Pancreas (tissue), 10 donors: ENCODE measurements around the gene TGM1. TPM values are rescaled to one million over a fixed set of nuclear protein-coding genes. Genes with fewer than 3 reads are reported as not detected.
A peak's percentile ranks its signal among the peaks of the same experiment; 100 is the strongest.

Experiments
- ATAC-seq, 4 donors: fragments of 200-7000 bp; cut with Tn5 transposase; one replicate each; pipeline versions ENCODE4 v1.8.0 to v1.9.1; 2020; ENCODE audit warnings: mild to moderate bottlenecking in 4 of 4, moderate library complexity in 4 of 4
- DNase-seq, 6 donors: peaks; one replicate each; pipeline ENCODE4 v3.0.0-alpha.2; 2020
- FAIRE-seq: peaks from 2 replicates; lab custom pipeline; 2012; peaks lifted over from hg19 to GRCh38; lab: Jason Lieb, UNC
- H3K27ac ChIP-seq, 4 donors: fragments of 200-600 bp; sonication (generic); 1 replicate in 3 of 4; 2 replicates in 1 of 4; pipeline versions ENCODE4 v1.5.0 to v1.8.0; 2020
- H3K27me3 ChIP-seq, 4 donors: fragments of 200-600 bp; one replicate each; pipeline ENCODE4 v1.8.0; 2021
- H3K36me3 ChIP-seq, 3 donors: fragments of 200-600 bp; sonication (generic) in 1 of 3; one replicate each; pipeline versions ENCODE4 v1.5.0 to v1.8.0; 2020 to 2021
- H3K4me1 ChIP-seq, 3 donors: fragments of 200-600 bp; one replicate each; pipeline ENCODE4 v1.8.0; 2021
- H3K4me3 ChIP-seq, 4 donors: fragments of 200-600 bp; sonication (generic) in 2 of 4; one replicate each; pipeline versions ENCODE4 v1.5.0 to v1.8.0; 2020 to 2021
- H3K9me3 ChIP-seq, 4 donors: fragments of 200-600 bp; one replicate each; pipeline ENCODE4 v1.8.0; 2021
- WGBS, 2 donors: extraction: QIAGEN DNeasy Blood & Tissue Kit; methylation state at CpG; one replicate each; pipeline ENCODE4 v1.1.7; 2013; 5-methylcytosine and 5-hydroxymethylcytosine counted together
- intact Hi-C, 3 donors: fragments of 100-400 bp; cut with DNase I; formaldehyde crosslinking; loops; one replicate each; pipeline versions ENCODE4 v1.11.1 to v1.14.2; 2022
- polyA plus RNA-seq, 2 donors: library from polyadenylated mRNA; stranded (reverse); fragments of 200-250 nt; gene quantifications; one replicate each; pipeline ENCODE4 v1.2.3, GENCODE V29; 2013
- total RNA-seq, 6 donors: library from RNA; stranded (reverse); fragmentation: NEBNext Ultra II Directional in 4 of 6; extraction: Animal tissue kit (Norgen Biotek cat#: 25700) in 4 of 6; gene quantifications; one replicate each; pipeline versions ENCODE4 v1.2.1 to v1.2.4, GENCODE V29; 2021 to 2023
- TF ChIP-seq, protein P1 (sequence below), 4 donors: fragments of 200-600 bp; sonication (generic) in 3 of 4; IDR thresholded peaks; one replicate each; pipeline versions ENCODE4 v1.5.0 to v1.8.0; 2021; ENCODE audit warnings: antibody characterized with exemption in 4 of 4
- donor health status: healthy with polysubstance abuse.
- donor health status: DM: no; HTN: no; CAD: no; lungs with moderate emphysema.
- donor health status: DM: no; HTN: no; CAD: no.
- donor health status: control.
- donor health status: control.
- donor health status: Bipolar disorder and iron deficiency.
- donor health status: DM: yes; HTN: yes; CAD: no.
- donor health status: DM: no; HTN: no; CAD: no.
- donor health status: DM: no; HTN: no; CAD: no.
- donor health status: DM: yes; HTN: yes; CAD: no.

The TGM1 gene
- total and polyA plus RNA-seq, 8 donors = 1.2 to 5.4 (median 2.8) TPM

DNA sequence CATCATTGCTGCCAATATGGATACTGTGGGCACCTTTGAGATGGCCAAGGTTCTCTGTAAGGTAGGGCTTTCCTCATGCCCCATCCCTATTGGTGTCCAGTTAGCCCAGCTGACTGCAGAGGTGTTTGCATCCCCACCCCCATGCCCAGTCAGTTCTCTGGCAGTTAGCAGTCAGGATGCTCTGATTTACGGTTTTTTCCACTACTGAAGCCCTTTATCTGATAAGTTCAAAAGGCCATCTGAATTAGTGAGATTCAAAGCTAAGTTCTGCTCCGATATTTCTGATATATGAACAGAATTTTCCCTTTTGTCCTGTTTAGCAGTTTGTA lies 29.5 kb downstream of the TGM1 start:
- WGBS, 2 donors = 30 to 33% methylated on average over 2 of the region's 2 CpGs
- Histone ChIP-seq H3K9me3 (no peaks in the 10 kb centered on the region), H3K4me3 (peak overlapping the region in 2 of 4 donors; percentile 71 to 82), H3K27ac (peak overlapping the region in 2 of 4 donors; percentile 83 to 89), H3K4me1 (peaks cover 7 to 17% (median 13%) of the 10 kb centered on the region in 3 donors), H3K27me3 (no peaks in the 10 kb centered on the region), H3K36me3 (peaks cover 5 to 23% (median 12%) of the 10 kb centered on the region in 3 donors)
- DNase-seq (no peak), ATAC-seq (no peak), FAIRE-seq (no peak)
- TF ChIP-seq, protein P1, sequence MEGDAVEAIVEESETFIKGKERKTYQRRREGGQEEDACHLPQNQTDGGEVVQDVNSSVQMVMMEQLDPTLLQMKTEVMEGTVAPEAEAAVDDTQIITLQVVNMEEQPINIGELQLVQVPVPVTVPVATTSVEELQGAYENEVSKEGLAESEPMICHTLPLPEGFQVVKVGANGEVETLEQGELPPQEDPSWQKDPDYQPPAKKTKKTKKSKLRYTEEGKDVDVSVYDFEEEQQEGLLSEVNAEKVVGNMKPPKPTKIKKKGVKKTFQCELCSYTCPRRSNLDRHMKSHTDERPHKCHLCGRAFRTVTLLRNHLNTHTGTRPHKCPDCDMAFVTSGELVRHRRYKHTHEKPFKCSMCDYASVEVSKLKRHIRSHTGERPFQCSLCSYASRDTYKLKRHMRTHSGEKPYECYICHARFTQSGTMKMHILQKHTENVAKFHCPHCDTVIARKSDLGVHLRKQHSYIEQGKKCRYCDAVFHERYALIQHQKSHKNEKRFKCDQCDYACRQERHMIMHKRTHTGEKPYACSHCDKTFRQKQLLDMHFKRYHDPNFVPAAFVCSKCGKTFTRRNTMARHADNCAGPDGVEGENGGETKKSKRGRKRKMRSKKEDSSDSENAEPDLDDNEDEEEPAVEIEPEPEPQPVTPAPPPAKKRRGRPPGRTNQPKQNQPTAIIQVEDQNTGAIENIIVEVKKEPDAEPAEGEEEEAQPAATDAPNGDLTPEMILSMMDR (IDR thresholded peaks at IDR 0.05) = no peak
- intact Hi-C loops = no loop called here

DNA sequence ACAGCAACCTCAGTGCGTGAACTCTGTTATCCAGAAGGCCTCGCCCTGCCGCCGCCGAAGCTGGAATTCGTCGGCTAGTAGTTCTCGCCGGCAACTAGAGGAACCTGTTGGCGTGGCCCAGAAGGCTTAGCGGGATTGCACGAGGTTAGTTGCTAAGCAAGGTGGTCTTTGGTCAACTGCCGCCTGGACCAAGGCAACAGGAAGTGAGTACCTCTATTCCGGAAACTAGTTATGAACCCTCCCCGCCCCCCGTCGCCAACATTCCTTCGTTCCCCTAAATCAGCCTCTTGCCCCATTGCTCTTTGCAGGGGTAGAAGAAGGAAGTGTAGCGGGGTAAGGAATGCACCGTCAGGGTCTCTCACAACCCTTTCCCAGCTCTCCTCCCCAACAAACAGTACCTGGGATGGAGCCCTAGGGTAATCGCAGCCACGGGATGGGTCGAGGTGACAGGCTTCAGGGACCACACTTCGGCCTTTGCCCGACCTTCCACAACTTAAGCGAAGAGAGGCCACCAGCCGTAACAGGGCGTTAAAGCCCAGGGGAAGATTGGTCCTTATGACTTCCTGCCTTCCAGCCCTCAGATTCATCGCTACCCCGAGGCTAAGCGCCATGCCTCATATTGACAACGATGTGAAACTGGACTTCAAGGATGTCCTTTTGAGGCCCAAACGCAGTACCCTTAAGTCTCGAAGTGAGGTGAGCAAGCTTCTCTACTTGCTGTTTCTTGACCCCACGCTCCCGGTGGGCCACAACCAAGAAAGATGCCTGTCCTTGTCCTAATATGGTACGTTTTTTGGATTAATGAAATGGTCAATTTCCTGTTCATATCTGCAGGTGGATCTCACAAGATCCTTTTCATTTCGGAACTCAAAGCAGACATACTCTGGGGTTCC lies 30.1 kb downstream of the TGM1 start, which contains the start of gene GMPR2:
Gene GMPR2 (plus strand): TSS at position 285 of the 893 bp plus-strand sequence. CDS start 325 bp downstream, at position 610.
- H3K9me3 ChIP-seq = no peaks in the 10 kb centered on the region
- H3K27ac ChIP-seq = peak within 1 kb of the TSS; percentile 67 to 89 (median 76)

DNA sequence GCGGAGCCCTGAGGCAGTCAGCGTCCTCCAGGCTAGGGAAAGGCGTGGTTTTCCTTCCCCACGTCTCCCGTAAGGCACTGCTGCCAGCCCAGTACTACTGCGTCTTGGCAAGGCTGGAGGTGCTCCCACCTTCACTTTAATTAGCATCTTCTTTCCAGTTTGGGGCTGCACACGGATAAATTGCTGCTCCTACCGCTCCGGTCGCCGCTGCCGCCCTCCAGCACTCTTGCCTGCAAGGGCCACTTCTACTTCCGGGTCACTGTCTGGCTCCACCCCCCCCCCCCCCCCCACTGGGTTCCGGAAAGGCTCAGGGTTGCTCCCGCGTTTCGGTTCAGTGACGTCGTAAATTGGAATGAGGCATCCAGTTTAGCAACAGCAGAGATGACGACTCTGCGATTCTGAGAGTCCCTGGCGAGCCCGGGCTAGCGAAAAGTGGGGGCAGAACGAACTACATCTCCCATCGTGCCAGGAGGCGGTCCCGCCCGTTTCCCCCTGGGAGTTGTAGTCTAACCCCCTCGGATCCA lies 30.8 kb downstream of the TGM1 start, which contains the start of gene NEDD8:
Gene NEDD8 (minus strand): TSS at position 247 of the 524 bp plus-strand sequence. CDS start 100 bp downstream, at position 147.
- WGBS, 2 donors = 0% methylated on average over 30 of the region's 30 CpGs
- FAIRE-seq = no peak

More for the DNA sequence above, 30.1 kb downstream of the TGM1 start, which contains the start of gene GMPR2:
- ATAC-seq (peak; percentile 52 to 70 (median 64)), DNase-seq (no peak), FAIRE-seq (no peak)
- Histone ChIP-seq H3K4me1 (peaks cover 7 to 17% (median 13%) of the 10 kb centered on the region in 3 donors), H3K36me3 (peaks cover 5 to 19% (median 11%) of the 10 kb centered on the region in 3 donors), H3K27me3 (no peaks in the 10 kb centered on the region), H3K4me3 (peak within 1 kb of the TSS; percentile 33 to 95 (median 76))
- TF ChIP-seq, protein P1 (IDR thresholded peaks at IDR 0.05) = no peak
- intact Hi-C loops = no loop called here
- WGBS, 2 donors = 2 to 3% methylated on average over 37 to 38 of the region's 38 CpGs

DNA sequence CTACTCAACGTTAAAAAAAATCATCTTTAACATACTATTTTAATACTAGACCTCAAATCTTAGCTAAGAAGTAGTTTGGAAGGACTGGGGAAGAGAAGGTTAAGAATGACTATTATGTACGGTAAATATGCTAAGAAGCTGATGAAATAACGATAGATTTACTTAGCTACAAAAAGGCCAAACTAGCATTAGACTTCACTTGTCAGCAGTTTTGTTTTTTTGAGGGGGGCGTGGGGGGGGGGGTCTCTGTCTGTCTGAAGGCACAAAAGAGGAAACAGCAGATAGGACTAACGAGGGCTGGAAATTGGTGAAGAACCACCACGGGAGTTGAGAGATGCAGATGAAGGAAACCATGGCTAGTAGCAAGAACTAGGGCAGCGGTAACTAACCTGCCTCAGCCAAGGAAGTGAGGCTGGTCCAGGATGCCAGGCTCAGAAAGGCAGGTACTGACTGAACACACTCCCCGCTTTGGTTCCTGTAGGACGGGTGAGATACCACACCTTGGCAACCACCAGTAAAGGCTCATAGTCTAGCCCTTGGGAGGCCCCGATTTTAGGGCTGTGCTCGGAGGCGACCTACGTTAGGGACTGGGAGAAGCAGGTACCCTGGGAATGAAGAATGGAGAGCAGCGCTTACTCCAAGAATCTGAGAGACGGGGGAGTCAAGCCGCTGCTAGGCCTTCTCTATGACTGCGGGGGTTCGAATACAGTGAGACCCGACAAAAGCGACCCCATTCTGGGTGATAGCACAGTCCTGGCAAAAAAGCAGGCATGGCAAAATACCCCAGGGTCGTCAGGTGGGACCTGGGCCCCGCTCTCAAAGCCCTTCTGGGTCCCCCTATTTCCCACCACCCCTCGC lies 31.5 kb downstream of the TGM1 start:
- ATAC-seq (peak; percentile 2 to 9 (median 3)), FAIRE-seq (no peak), DNase-seq (no peak)
- peaks cover 7 to 17% (median 13%) of the 10 kb centered on the region in 3 donors for H3K4me1 ChIP-seq
- H3K36me3 ChIP-seq = peaks cover 0 to 13% (median 8%) of the 10 kb centered on the region in 3 donors
- peak overlapping the region; percentile 16 to 89 (median 75) for H3K27ac ChIP-seq
- peak overlapping the region; percentile 33 to 95 (median 76) for H3K4me3 ChIP-seq
- WGBS, 2 donors = 4 to 6% methylated on average over 23 of the region's 23 CpGs
- intact Hi-C loops = no loop called here
- no peaks in the 10 kb centered on the region for H3K27me3 ChIP-seq
- TF ChIP-seq, protein P1 (IDR thresholded peaks at IDR 0.05) = no peak
- H3K9me3 ChIP-seq = no peaks in the 10 kb centered on the region

More for the DNA sequence above, 30.8 kb downstream of the TGM1 start, which contains the start of gene NEDD8:
- H3K36me3 ChIP-seq = peaks cover 5 to 15% (median 11%) of the 10 kb centered on the region in 3 donors
- TF ChIP-seq, protein P1 (IDR thresholded peaks at IDR 0.05) = no peak
- H3K27ac ChIP-seq = peak within 1 kb of the TSS; percentile 67 to 89 (median 76)
- peaks cover 7 to 17% (median 13%) of the 10 kb centered on the region in 3 donors for H3K4me1 ChIP-seq
- intact Hi-C loops = no loop called here
- ATAC-seq (peak; percentile 86 to 93 (median 92)), DNase-seq (peak; percentile 81 to 91 (median 86))
- H3K9me3 ChIP-seq = no peaks in the 10 kb centered on the region
- no peaks in the 10 kb centered on the region for H3K27me3 ChIP-seq
- H3K4me3 ChIP-seq = peak within 1 kb of the TSS; percentile 33 to 95 (median 76)
